Body of pancreas (tissue), 4 donors: ENCODE data around the gene SPTA1.

Experiments used
- POLR2A ChIP-seq, 3 donors: fragments of 450-650 bp; IDR thresholded peaks; one replicate each; pipeline ENCODE4 v1.6.1; 2016; ENCODE audit warnings: antibody characterized with exemption in 3 of 3, mild to moderate bottlenecking in 2 of 3
- TF ChIP-seq, protein P1 (sequence below), 7 experiments: fragments of 450-650 bp in 4 of 7; fragments of 200-600 bp in 3 of 7; sonication (generic) in 3 of 7; IDR thresholded peaks; one replicate each; pipeline ENCODE4 v1.5.1; 2016 to 2019; ENCODE audit warnings: antibody characterized with exemption in 7 of 7

DNA sequence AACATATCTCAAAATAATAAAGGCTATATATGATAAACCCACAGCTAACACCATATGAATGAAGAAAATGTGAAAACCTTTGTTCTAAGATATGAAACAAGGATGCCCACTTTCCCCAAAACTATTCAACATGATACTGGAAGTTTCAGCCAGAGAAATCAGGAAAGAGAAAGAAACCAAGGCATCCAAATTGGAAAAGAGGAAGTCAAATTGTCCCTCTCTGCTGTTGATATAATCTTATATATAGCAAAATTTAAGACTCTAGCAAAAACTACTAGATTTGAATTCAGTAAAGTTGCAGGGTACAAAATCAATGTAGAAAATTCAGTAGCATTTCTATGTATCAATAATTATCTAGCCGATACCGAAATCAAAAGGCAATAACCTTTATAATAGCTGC, 85.8 kb downstream of the SPTA1 start:
- TF ChIP-seq, protein P1, sequence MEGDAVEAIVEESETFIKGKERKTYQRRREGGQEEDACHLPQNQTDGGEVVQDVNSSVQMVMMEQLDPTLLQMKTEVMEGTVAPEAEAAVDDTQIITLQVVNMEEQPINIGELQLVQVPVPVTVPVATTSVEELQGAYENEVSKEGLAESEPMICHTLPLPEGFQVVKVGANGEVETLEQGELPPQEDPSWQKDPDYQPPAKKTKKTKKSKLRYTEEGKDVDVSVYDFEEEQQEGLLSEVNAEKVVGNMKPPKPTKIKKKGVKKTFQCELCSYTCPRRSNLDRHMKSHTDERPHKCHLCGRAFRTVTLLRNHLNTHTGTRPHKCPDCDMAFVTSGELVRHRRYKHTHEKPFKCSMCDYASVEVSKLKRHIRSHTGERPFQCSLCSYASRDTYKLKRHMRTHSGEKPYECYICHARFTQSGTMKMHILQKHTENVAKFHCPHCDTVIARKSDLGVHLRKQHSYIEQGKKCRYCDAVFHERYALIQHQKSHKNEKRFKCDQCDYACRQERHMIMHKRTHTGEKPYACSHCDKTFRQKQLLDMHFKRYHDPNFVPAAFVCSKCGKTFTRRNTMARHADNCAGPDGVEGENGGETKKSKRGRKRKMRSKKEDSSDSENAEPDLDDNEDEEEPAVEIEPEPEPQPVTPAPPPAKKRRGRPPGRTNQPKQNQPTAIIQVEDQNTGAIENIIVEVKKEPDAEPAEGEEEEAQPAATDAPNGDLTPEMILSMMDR (IDR thresholded peaks at IDR 0.05), result no peak
- TF ChIP-seq POLR2A (IDR thresholded peaks at IDR 0.05), result no peak
